Large intestine (tissue), 12 donors: Measurements from ENCODE around the gene SRRM1. TPM values are rescaled to one million over a fixed set of nuclear protein-coding genes. Genes with fewer than 3 reads are reported as not detected.

ENCODE experiments used
- DNase-seq, 2 donors: peaks; one replicate each; pipeline versions ENCODE4 v3.0.0 to v3.0.0-alpha.2; 2013
- H3K27ac ChIP-seq: one replicate; pipeline ENCODE4 v1.5.1; 2013; ENCODE audit warnings: low read length
- H3K27me3 ChIP-seq: 2 replicates; pipeline ENCODE4 v1.6.1; 2013; ENCODE audit warnings: low read length; ENCODE audit not compliant: control insufficient read depth, insufficient read depth
- H3K36me3 ChIP-seq: 2 replicates; pipeline ENCODE4 v1.6.1; 2013; ENCODE audit warnings: low read length; ENCODE audit not compliant: control insufficient read depth, insufficient read depth
- H3K4me1 ChIP-seq: one replicate; pipeline ENCODE4 v1.6.1; 2013; ENCODE audit warnings: low read length; ENCODE audit not compliant: control insufficient read depth, insufficient read depth
- H3K4me3 ChIP-seq: one replicate; pipeline ENCODE4 v1.5.1; 2013; ENCODE audit warnings: low read length
- H3K9me3 ChIP-seq: one replicate; pipeline ENCODE4 v1.6.1; 2013; ENCODE audit warnings: mild to moderate bottlenecking, low read depth, low read length, moderate library complexity; ENCODE audit not compliant: control insufficient read depth
- WGBS: methylation state at CpG from one replicate; pipeline ENCODE4 v1.1.5; 2013; ENCODE audit warnings: low lambda C conversion rate; ENCODE audit not compliant: insufficient coverage; 5-methylcytosine and 5-hydroxymethylcytosine counted together
- long read RNA-seq, 11 donors: transcript quantifications; one replicate each; lab custom pipeline, GENCODE V29; 2026
- polyA plus RNA-seq: library from polyadenylated mRNA; unstranded; fragments of 120-200 nt; gene quantifications from one replicate; pipeline ENCODE4 v1.2.1, GENCODE V29; 2013

SRRM1 gene
- polyA plus RNA-seq: 123 TPM
- long read RNA-seq, donor 1, partial matches to known transcripts: 48 of 51 reads
- long read RNA-seq, donor 1, other reads (novel, unspliced or antisense): 0 of 51 reads
- long read RNA-seq, donor 2, partial matches to known transcripts: 55 of 63 reads
- long read RNA-seq, donor 2, other reads (novel, unspliced or antisense): 0 of 63 reads
- long read RNA-seq, donor 3: 0 reads
- long read RNA-seq, donor 4, partial matches to known transcripts: 0 of 3 reads
- long read RNA-seq, donor 4, other reads (novel, unspliced or antisense): 0 of 3 reads
- long read RNA-seq, donor 5, partial matches to known transcripts: 14 of 20 reads
- long read RNA-seq, donor 5, other reads (novel, unspliced or antisense): 0 of 20 reads
- long read RNA-seq, donor 6, transcript SRRM1-216 (2 exons, 513 nt): major isoform, 6 of 46 reads
- long read RNA-seq, donor 6, partial matches to known transcripts: 38 of 46 reads
- long read RNA-seq, donor 6, other reads (novel, unspliced or antisense): 0 of 46 reads
- long read RNA-seq, donor 7, partial matches to known transcripts: 34 of 38 reads
- long read RNA-seq, donor 7, other reads (novel, unspliced or antisense): 0 of 38 reads
- long read RNA-seq, donor 8, transcript SRRM1-206 (4 exons, 799 nt): major isoform, 9 of 236 reads
- long read RNA-seq, donor 8, partial matches to known transcripts: 216 of 236 reads
- long read RNA-seq, donor 8, other reads (novel, unspliced or antisense): 0 of 236 reads
- long read RNA-seq, donor 9, partial matches to known transcripts: 28 of 36 reads
- long read RNA-seq, donor 9, other reads (novel, unspliced or antisense): 0 of 36 reads
- long read RNA-seq, donor 10, partial matches to known transcripts: 95 of 104 reads
- long read RNA-seq, donor 10, other reads (novel, unspliced or antisense): 0 of 104 reads
- long read RNA-seq, donor 11, full-length matches to known transcripts: 12 of 88 reads
- long read RNA-seq, donor 11, partial matches to known transcripts: 76 of 88 reads
- long read RNA-seq, donor 11, other reads (novel, unspliced or antisense): 0 of 88 reads

- Histone ChIP-seq H3K4me3 (peak within 1 kb of the TSS; percentile 93), H3K27ac (peak within 1 kb of the TSS; percentile 95), H3K4me1 (peaks cover 12% of the 10 kb centered on the region), H3K9me3 (no peaks in the 10 kb centered on the region), H3K27me3 (no peaks in the 10 kb centered on the region), H3K36me3 (peaks cover 12% of the 10 kb centered on the region)
- WGBS: no CpG with 5 or more reads among the region's 95 CpGs
- peak; percentile 100 for DNase-seq
Measured at GRCh38 chr1:24642481-24643362, at the start of gene SRRM1. TSS of gene SRRM1 (plus strand) at chr1:24643302. CDS start at chr1:24643327, 25 bp downstream.

GRCh38 chr1:24594328-24594598, 48.8 kb upstream of the SRRM1 start:
- DNase-seq: no peak
- Histone ChIP-seq H3K27me3 (no peaks in the 10 kb centered on the region), H3K36me3 (no peaks in the 10 kb centered on the region), H3K4me1 (no peaks in the 10 kb centered on the region), H3K27ac (no peak overlapping the region), H3K9me3 (no peaks in the 10 kb centered on the region), H3K4me3 (no peak overlapping the region)
- no CpG with 5 or more reads among the region's 3 CpGs for WGBS

GRCh38 chr1:24596401-24596880, 46.7 kb upstream of the SRRM1 start:
- Histone ChIP-seq H3K27me3 (no peaks in the 10 kb centered on the region), H3K4me1 (no peaks in the 10 kb centered on the region), H3K27ac (no peak overlapping the region), H3K9me3 (no peaks in the 10 kb centered on the region), H3K4me3 (no peak overlapping the region), H3K36me3 (no peaks in the 10 kb centered on the region)
- no CpG with 5 or more reads among the region's 9 CpGs for WGBS
- DNase-seq: no peak

- WGBS: no CpG with 5 or more reads among the region's 3 CpGs
- H3K36me3 ChIP-seq: no peaks in the 10 kb centered on the region
- DNase-seq: no peak
- H3K9me3 ChIP-seq: no peaks in the 10 kb centered on the region
- no peak overlapping the region for H3K27ac ChIP-seq
- H3K4me1 ChIP-seq: no peaks in the 10 kb centered on the region
- H3K27me3 ChIP-seq: no peaks in the 10 kb centered on the region
- H3K4me3 ChIP-seq: no peak overlapping the region
Measured at GRCh38 chr1:24599265-24599664, 43.8 kb upstream of the SRRM1 start.

GRCh38 chr1:24600551-24600950, 42.6 kb upstream of the SRRM1 start:
- WGBS: no CpG with 5 or more reads among the region's 5 CpGs
- Histone ChIP-seq H3K4me3 (no peak overlapping the region), H3K36me3 (no peaks in the 10 kb centered on the region), H3K4me1 (no peaks in the 10 kb centered on the region), H3K27ac (no peak overlapping the region), H3K27me3 (no peaks in the 10 kb centered on the region), H3K9me3 (no peaks in the 10 kb centered on the region)
- no peak for DNase-seq

- Histone ChIP-seq H3K36me3 (no peaks in the 10 kb centered on the region), H3K9me3 (no peaks in the 10 kb centered on the region), H3K27me3 (no peaks in the 10 kb centered on the region), H3K27ac (no peak overlapping the region), H3K4me1 (peaks cover 6% of the 10 kb centered on the region), H3K4me3 (no peak overlapping the region)
- no CpG with 5 or more reads among the region's 19 CpGs for WGBS
- no peak for DNase-seq
Measured at GRCh38 chr1:24605534-24606295, 37.4 kb upstream of the SRRM1 start.

- Histone ChIP-seq H3K36me3 (no peaks in the 10 kb centered on the region), H3K9me3 (no peaks in the 10 kb centered on the region), H3K4me1 (peaks cover 6% of the 10 kb centered on the region), H3K27me3 (no peaks in the 10 kb centered on the region), H3K4me3 (no peak overlapping the region), H3K27ac (no peak overlapping the region)
- DNase-seq: no peak
- WGBS: no CpG with 5 or more reads among the region's 3 CpGs
Measured at GRCh38 chr1:24606296-24606605, 36.9 kb upstream of the SRRM1 start.

GRCh38 chr1:24606621-24607020, 36.5 kb upstream of the SRRM1 start:
- 100% methylated on average over 1 of the region's 2 CpGs for WGBS
- Histone ChIP-seq H3K27me3 (no peaks in the 10 kb centered on the region), H3K36me3 (no peaks in the 10 kb centered on the region), H3K9me3 (no peaks in the 10 kb centered on the region), H3K27ac (no peak overlapping the region), H3K4me1 (peaks cover 6% of the 10 kb centered on the region), H3K4me3 (no peak overlapping the region)
- no peak for DNase-seq

- Histone ChIP-seq H3K4me1 (peaks cover 6% of the 10 kb centered on the region), H3K27me3 (no peaks in the 10 kb centered on the region), H3K27ac (no peak overlapping the region), H3K36me3 (no peaks in the 10 kb centered on the region), H3K4me3 (no peak overlapping the region), H3K9me3 (no peaks in the 10 kb centered on the region)
- peak in 1 of 2 donors; percentile 37 for DNase-seq
- no CpG with 5 or more reads among the region's 3 CpGs for WGBS
Measured at GRCh38 chr1:24609949-24610517, 33.1 kb upstream of the SRRM1 start.
